DMS53 treated with DMSO at 0.1 percent for 48 hours (cell line): ENCODE data around the gene DDX24.

ENCODE experiments used
- DNase-seq: peaks from one replicate; lab custom pipeline; 2025; ENCODE audit not compliant: unreplicated experiment; lab: John Stamatoyannopoulos, UW

DDX24 gene

GRCh38 chr14:94049625-94050023 lies 31.4 kb downstream of the DDX24 start:
- DNase-seq = no peak

- no peak for DNase-seq
Observed at GRCh38 chr14:94048691-94049624, 32.0 kb downstream of the DDX24 start.

- DNase-seq = no peak
Observed at GRCh38 chr14:94047581-94047980, 33.4 kb downstream of the DDX24 start.

GRCh38 chr14:94046696-94047250 lies 34.2 kb downstream of the DDX24 start:
- no peak for DNase-seq

- DNase-seq = no peak
Observed at GRCh38 chr14:94045563-94046345, 35.2 kb downstream of the DDX24 start.

- DNase-seq = no peak
Observed at GRCh38 chr14:94045101-94045500, 35.9 kb downstream of the DDX24 start.

GRCh38 chr14:94044476-94045091 lies 36.4 kb downstream of the DDX24 start:
- no peak for DNase-seq

GRCh38 chr14:94043756-94044475 lies 37.1 kb downstream of the DDX24 start:
- no peak for DNase-seq

- DNase-seq = no peak
Observed at GRCh38 chr14:94043111-94043755, 37.8 kb downstream of the DDX24 start.

GRCh38 chr14:94042433-94043091 lies 38.4 kb downstream of the DDX24 start:
- DNase-seq = no peak

- DNase-seq = no peak
Observed at GRCh38 chr14:94041551-94042346, 39.3 kb downstream of the DDX24 start.

GRCh38 chr14:94040796-94041195 lies 40.2 kb downstream of the DDX24 start:
- DNase-seq = no peak

- DNase-seq = no peak
Observed at GRCh38 chr14:94040247-94040646, 40.8 kb downstream of the DDX24 start.

GRCh38 chr14:94038921-94039629 lies 41.9 kb downstream of the DDX24 start:
- no peak for DNase-seq

- DNase-seq = no peak
Observed at GRCh38 chr14:94038510-94038909, 42.5 kb downstream of the DDX24 start.

GRCh38 chr14:94037954-94038353 lies 43.0 kb downstream of the DDX24 start:
- DNase-seq = no peak

- DNase-seq = peak; percentile 60
Observed at GRCh38 chr14:94036313-94037167, 44.5 kb downstream of the DDX24 start.
